Neural cell (in vitro differentiated cells): ENCODE data around the gene NEDD4L. TPM values are rescaled to one million over a fixed set of nuclear protein-coding genes. Genes with fewer than 3 reads are reported as not detected.

Source experiments
- H2AFZ ChIP-seq: fragments of 200-600, 300-800 bp; sonication (generic), shearing (Covaris generic); 2 replicates; pipeline ENCODE4 v1.6.0; 2014; ENCODE audit warnings: low read depth, mild to moderate bottlenecking, antibody characterized with exemption, low read length, moderate library complexity
- H3F3A ChIP-seq: fragments of 200-600 bp; shearing (Covaris generic); 2 replicates; pipeline ENCODE4 v1.6.1; 2016; ENCODE audit warnings: mild to moderate bottlenecking, moderate library complexity, mixed read lengths, antibody characterized with exemption, low read length; ENCODE audit not compliant: insufficient read depth, poor library complexity, severe bottlenecking
- H3K27ac ChIP-seq: fragments of 200-600, 300-800 bp; sonication (generic), shearing (Covaris generic); 2 replicates; pipeline ENCODE4 v1.5.1; 2014; ENCODE audit warnings: mild to moderate bottlenecking, low read length, moderate library complexity
- H3K27me3 ChIP-seq: fragments of 300-800, 200-600 bp; sonication (generic), shearing (Covaris generic); 2 replicates; pipeline ENCODE4 v1.6.0; 2014; ENCODE audit warnings: mild to moderate bottlenecking, low read depth, low read length, moderate library complexity; ENCODE audit not compliant: insufficient read depth
- H3K36me3 ChIP-seq: fragments of 300-800, 200-600 bp; sonication (generic), shearing (Covaris generic); 2 replicates; pipeline ENCODE4 v1.5.1; 2014; ENCODE audit warnings: mild to moderate bottlenecking, antibody characterized with exemption, low read length, moderate library complexity; ENCODE audit not compliant: insufficient read depth
- H3K4me2 ChIP-seq: fragments of 300-800, 200-600 bp; sonication (generic), shearing (Covaris generic); 2 replicates; pipeline ENCODE4 v1.6.0; 2014; ENCODE audit warnings: mild to moderate bottlenecking, low read length
- H3K4me3 ChIP-seq: fragments of 300-800, 200-600 bp; sonication (generic), shearing (Covaris generic); 2 replicates; pipeline ENCODE4 v1.5.1; 2014; ENCODE audit warnings: mild to moderate bottlenecking, low read length, moderate library complexity
- H3K79me2 ChIP-seq: fragments of 200-600 bp; shearing (Covaris generic); replicated peaks from 2 replicates; pipeline ENCODE4 v1.6.0; 2014; ENCODE audit warnings: mild to moderate bottlenecking, low read length, moderate library complexity; ENCODE audit not compliant: insufficient read depth
- H3K9ac ChIP-seq: fragments of 300-800, 200-600 bp; sonication (generic), shearing (Covaris generic); 2 replicates; pipeline ENCODE4 v1.6.1; 2016; ENCODE audit warnings: mild to moderate bottlenecking, low read length, mixed read lengths
- H3K9me2 ChIP-seq: fragments of 200-600 bp; shearing (Covaris generic); 2 replicates; pipeline ENCODE4 v1.6.1; 2016; ENCODE audit warnings: mild to moderate bottlenecking, low read length, mixed read lengths; ENCODE audit not compliant: insufficient read depth
- H3K9me3 ChIP-seq: fragments of 200-600, 300-800 bp; sonication (generic), shearing (Covaris generic); 2 replicates; pipeline ENCODE4 v1.6.1; 2016; ENCODE audit warnings: mild to moderate bottlenecking, mixed run types, low read length, moderate library complexity, mixed read lengths
- H4K20me1 ChIP-seq: fragments of 200-600 bp; shearing (Covaris generic); 2 replicates; pipeline ENCODE4 v1.6.1; 2016; ENCODE audit warnings: mild to moderate bottlenecking, mixed run types; ENCODE audit not compliant: insufficient read depth
- CTCF ChIP-seq: fragments of 450-650 bp; IDR thresholded peaks from 2 replicates; pipeline ENCODE4 v1.5.1; 2014; ENCODE audit warnings: antibody characterized with exemption, mild to moderate bottlenecking, moderate library complexity; ENCODE audit not compliant: poor library complexity, severe bottlenecking
- EP300 ChIP-seq: fragments of 450-650 bp; conservative IDR thresholded peaks from 2 replicates; pipeline ENCODE4 v1.6.1; 2014; ENCODE audit warnings: antibody characterized with exemption, mild to moderate bottlenecking, moderate library complexity; ENCODE audit not compliant: poor library complexity, severe bottlenecking
- EZH2 ChIP-seq: fragments of 200-600, 300-800 bp; shearing (Covaris generic), sonication (generic); IDR thresholded peaks from 2 replicates; pipeline ENCODE4 v1.6.1; 2014; ENCODE audit warnings: antibody characterized with exemption, low read length, borderline replicate concordance, mild to moderate bottlenecking; ENCODE audit not compliant: insufficient read depth, poor library complexity, severe bottlenecking
- MXI1 ChIP-seq: fragments of 450-650 bp; conservative IDR thresholded peaks from 2 replicates; pipeline ENCODE4 v1.6.1; 2014; ENCODE audit warnings: antibody characterized with exemption, mild to moderate bottlenecking; ENCODE audit not compliant: poor library complexity, severe bottlenecking
- POLR2AphosphoS5 ChIP-seq: IDR thresholded peaks from 2 replicates; pipeline ENCODE4 v1.6.1; 2012
- RAD21 ChIP-seq: fragments of 450-650 bp; conservative IDR thresholded peaks from 2 replicates; pipeline ENCODE4 v1.6.1; 2014; ENCODE audit warnings: antibody characterized with exemption, mild to moderate bottlenecking, moderate library complexity
- REST ChIP-seq: IDR thresholded peaks from 2 replicates; pipeline ENCODE4 v1.6.1; 2012; ENCODE audit warnings: borderline replicate concordance
- SMC3 ChIP-seq: fragments of 450-650 bp; conservative IDR thresholded peaks from 2 replicates; pipeline ENCODE4 v1.6.1; 2014; ENCODE audit warnings: antibody characterized with exemption, mild to moderate bottlenecking, moderate library complexity; ENCODE audit not compliant: poor library complexity
- TAF1 ChIP-seq: IDR thresholded peaks from 2 replicates; pipeline ENCODE4 v1.6.1; 2012; ENCODE audit warnings: low read depth
- polyA plus RNA-seq: library from polyadenylated mRNA; depleted of rRNA; stranded (reverse); fragments of >200 nt; gene quantifications from 2 replicates; pipeline ENCODE4 v1.2.3, GENCODE V29; 2014

The NEDD4L gene
- polyA plus RNA-seq, 1 donor from 2014 or later, result 97.9 TPM

- H3K9me3 ChIP-seq, result no peaks in the 10 kb centered on the region
- H3K27ac ChIP-seq, result no peak overlapping the region
- H3K36me3 ChIP-seq, result peaks cover 6% of the 10 kb centered on the region
- no peak overlapping the region for H3K4me2 ChIP-seq
- TF ChIP-seq RAD21 (no peak), SMC3 (no peak), POLR2AphosphoS5 (no peak), TAF1 (no peak), REST (no peak), MXI1 (no peak), EP300 (no peak), CTCF (no peak), EZH2 (no peak)
- no peak overlapping the region for H3K4me3 ChIP-seq
- H2AFZ ChIP-seq, result no peak overlapping the region
- peaks cover 21% of the 10 kb centered on the region for H4K20me1 ChIP-seq
- H3F3A ChIP-seq, result no peaks in the 10 kb centered on the region
- no peak overlapping the region for H3K9ac ChIP-seq
- no peaks in the 10 kb centered on the region for H3K27me3 ChIP-seq
- peaks cover 94% of the 10 kb centered on the region for H3K79me2 ChIP-seq
- no peaks in the 10 kb centered on the region for H3K9me2 ChIP-seq
Measured at GRCh38 chr18:58054041-58054781, 10.2 kb downstream of the NEDD4L start.

GRCh38 chr18:58055890-58056558, 12.0 kb downstream of the NEDD4L start:
- Histone ChIP-seq H3K4me2 (no peak overlapping the region), H3K79me2 (peaks cover 88% of the 10 kb centered on the region), H2AFZ (no peak overlapping the region), H3K9me3 (no peaks in the 10 kb centered on the region), H3K4me3 (no peak overlapping the region), H3K9me2 (no peaks in the 10 kb centered on the region), H3K36me3 (peaks cover 6% of the 10 kb centered on the region), H3F3A (no peaks in the 10 kb centered on the region), H3K27ac (no peak overlapping the region), H4K20me1 (peaks cover 25% of the 10 kb centered on the region), H3K9ac (no peak overlapping the region), H3K27me3 (no peaks in the 10 kb centered on the region)
- TF ChIP-seq SMC3 (no peak), RAD21 (no peak), MXI1 (no peak), TAF1 (no peak), POLR2AphosphoS5 (no peak), EP300 (no peak), REST (no peak), EZH2 (no peak), CTCF (no peak)
